HEK293T (cell line): Measurements from ENCODE around the gene RUNDC3A.

Source experiments
- CTBP1 ChIP-seq: fragments of 450-650 bp; IDR thresholded peaks from 2 replicates; pipeline ENCODE4 v1.6.1; 2016; ENCODE audit warnings: borderline replicate concordance
- ELF4 ChIP-seq: fragments of 450-650 bp; IDR thresholded peaks from 2 replicates; pipeline ENCODE4 v1.6.1; 2017; ENCODE audit warnings: antibody characterized with exemption
- FOXM1 ChIP-seq: fragments of 450-650 bp; IDR thresholded peaks from 2 replicates; pipeline ENCODE4 v1.6.1; 2017; ENCODE audit warnings: mild to moderate bottlenecking, borderline replicate concordance
- LEF1 ChIP-seq: fragments of 450-650 bp; IDR thresholded peaks from 2 replicates; pipeline ENCODE4 v1.6.1; 2017; ENCODE audit warnings: mild to moderate bottlenecking, borderline replicate concordance

DNA sequence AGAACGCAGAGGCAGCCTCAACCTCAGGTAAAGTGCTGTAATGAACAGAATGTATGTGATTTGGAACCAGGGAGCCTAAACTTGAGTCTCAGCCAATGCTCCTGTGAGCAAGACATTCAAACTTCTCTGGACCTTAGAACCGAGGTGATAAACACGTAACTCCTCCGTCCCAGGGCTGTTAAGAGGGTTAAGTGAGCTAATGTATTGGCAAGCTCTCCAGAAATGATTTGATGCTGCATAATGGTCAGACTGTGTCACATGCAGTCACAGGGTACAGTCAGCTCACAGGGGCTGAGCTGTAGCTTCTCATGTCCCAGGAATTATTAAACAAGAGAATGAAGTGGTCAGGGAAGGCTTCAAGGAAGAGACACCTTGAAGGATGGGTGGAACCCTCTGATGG is 30.4 kb upstream of the RUNDC3A start:
- TF ChIP-seq CTBP1 (no peak), ELF4 (no peak), FOXM1 (no peak), LEF1 (no peak)
